ENCODE results near the gene C7orf57. TPM values are rescaled to one million over a fixed set of nuclear protein-coding genes. Genes with fewer than 3 reads are reported as not detected.
A peak's percentile ranks its signal among the peaks of the same experiment; 100 is the strongest.

C7orf57 gene
- total and polyA plus RNA-seq, 7 donors = not detected

DNA sequence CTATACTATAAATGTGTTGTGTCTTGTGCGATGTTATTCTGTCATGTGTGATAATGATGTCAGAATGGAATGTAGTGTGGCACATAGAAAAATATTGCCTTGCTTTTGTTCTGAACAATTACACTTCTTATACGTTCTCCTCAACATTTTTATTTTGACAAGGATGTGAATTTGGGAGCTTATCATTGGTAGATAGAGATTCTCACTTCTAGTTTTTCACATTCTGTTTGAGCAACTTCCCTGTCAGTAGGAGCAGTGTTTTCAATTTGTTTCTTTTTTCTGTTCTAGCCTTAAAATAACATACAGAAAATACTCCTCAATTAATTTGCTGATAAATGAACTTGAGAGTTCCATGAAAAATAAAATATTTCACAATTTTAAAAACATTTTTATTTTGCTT lies 24.0 kb upstream of the C7orf57 start:
- no peak overlapping the region for H3K4me3 ChIP-seq
- H3K36me3 ChIP-seq = no peaks in the 10 kb centered on the region
- H3K27me3 ChIP-seq = no peaks in the 10 kb centered on the region
- peak overlapping the region in 2 of 4 donors; percentile 16 to 19 for H3K27ac ChIP-seq
- peaks cover 0 to 15% (median 7%) of the 10 kb centered on the region in 4 donors for H3K4me1 ChIP-seq
- intact Hi-C loops (cut with DNase I) = no loop called here
- DNase-seq = no peak
- no peak for TF ChIP-seq POLR2AphosphoS5 (IDR thresholded peaks at IDR 0.05)
- no peak for TF ChIP-seq EP300 (IDR thresholded peaks at IDR 0.05)
- TF ChIP-seq, protein P1, sequence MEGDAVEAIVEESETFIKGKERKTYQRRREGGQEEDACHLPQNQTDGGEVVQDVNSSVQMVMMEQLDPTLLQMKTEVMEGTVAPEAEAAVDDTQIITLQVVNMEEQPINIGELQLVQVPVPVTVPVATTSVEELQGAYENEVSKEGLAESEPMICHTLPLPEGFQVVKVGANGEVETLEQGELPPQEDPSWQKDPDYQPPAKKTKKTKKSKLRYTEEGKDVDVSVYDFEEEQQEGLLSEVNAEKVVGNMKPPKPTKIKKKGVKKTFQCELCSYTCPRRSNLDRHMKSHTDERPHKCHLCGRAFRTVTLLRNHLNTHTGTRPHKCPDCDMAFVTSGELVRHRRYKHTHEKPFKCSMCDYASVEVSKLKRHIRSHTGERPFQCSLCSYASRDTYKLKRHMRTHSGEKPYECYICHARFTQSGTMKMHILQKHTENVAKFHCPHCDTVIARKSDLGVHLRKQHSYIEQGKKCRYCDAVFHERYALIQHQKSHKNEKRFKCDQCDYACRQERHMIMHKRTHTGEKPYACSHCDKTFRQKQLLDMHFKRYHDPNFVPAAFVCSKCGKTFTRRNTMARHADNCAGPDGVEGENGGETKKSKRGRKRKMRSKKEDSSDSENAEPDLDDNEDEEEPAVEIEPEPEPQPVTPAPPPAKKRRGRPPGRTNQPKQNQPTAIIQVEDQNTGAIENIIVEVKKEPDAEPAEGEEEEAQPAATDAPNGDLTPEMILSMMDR (IDR thresholded peaks at IDR 0.05) = no peak
- TF ChIP-seq POLR2A (IDR thresholded peaks at IDR 0.05) = no peak
- no peaks in the 10 kb centered on the region for H3K9me3 ChIP-seq
- WGBS, 2 donors = 71 to 81% methylated on average over 2 of the region's 2 CpGs

DNA sequence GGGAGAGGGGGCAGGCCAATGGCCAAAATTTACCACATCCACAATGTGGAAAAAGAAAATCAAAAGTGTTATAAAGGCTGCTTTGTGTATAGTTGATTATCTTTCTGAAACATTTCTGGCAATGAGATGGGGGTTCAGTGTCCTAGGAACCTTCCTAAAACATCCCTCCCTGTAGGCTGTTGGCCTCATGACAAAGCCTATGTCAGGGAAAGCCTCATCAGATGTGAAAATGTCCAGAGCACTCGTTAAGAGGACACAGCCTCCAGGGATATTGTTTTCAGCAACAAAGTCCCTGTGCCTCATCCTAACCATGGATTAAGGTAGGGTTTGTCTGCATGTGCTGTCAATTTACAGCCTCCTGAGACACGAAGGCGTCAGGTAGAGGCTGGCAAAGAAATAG lies 23.4 kb upstream of the C7orf57 start:
- no peak overlapping the region for H3K4me3 ChIP-seq
- H3K4me1 ChIP-seq = peaks cover 0 to 15% (median 7%) of the 10 kb centered on the region in 4 donors
- 81 to 84% methylated on average over 3 of the region's 3 CpGs for WGBS, 2 donors
- peak overlapping the region in 2 of 4 donors; percentile 16 to 19 for H3K27ac ChIP-seq
- DNase-seq = no peak
- no peaks in the 10 kb centered on the region for H3K9me3 ChIP-seq
- TF ChIP-seq EP300 (IDR thresholded peaks at IDR 0.05) = no peak
- peak in 2 of 4 donors; percentile 73 to 75 for TF ChIP-seq POLR2AphosphoS5 (IDR thresholded peaks at IDR 0.05)
- TF ChIP-seq POLR2A (IDR thresholded peaks at IDR 0.05) = no peak
- TF ChIP-seq, protein P1 (IDR thresholded peaks at IDR 0.05) = no peak
- intact Hi-C loops (cut with DNase I) = no loop called here
- H3K27me3 ChIP-seq = no peaks in the 10 kb centered on the region
- H3K36me3 ChIP-seq = no peaks in the 10 kb centered on the region

DNA sequence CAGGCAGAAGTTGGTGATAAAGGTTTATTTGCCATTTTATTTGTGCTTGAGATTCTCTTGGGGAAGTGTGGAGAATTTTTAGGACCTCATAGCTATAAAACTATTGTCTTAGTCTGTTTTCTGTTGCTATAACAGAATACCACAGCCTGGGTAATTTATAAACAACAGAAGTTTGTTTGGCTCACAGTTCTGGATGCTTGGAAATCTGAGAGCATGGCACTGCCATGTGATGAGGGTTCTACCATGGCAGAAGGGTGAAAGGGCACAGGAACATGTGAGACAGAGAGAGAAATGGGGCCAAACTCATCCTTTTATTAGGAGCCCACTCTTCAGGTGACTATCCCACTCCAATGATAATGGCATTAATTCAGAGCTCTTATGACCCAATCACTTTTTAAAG lies 18.7 kb upstream of the C7orf57 start:
- Histone ChIP-seq H3K9me3 (no peaks in the 10 kb centered on the region), H3K4me1 (peaks cover 0 to 10% (median 7%) of the 10 kb centered on the region in 4 donors), H3K27me3 (no peaks in the 10 kb centered on the region), H3K4me3 (no peak overlapping the region), H3K36me3 (no peaks in the 10 kb centered on the region), H3K27ac (no peak overlapping the region)
- TF ChIP-seq POLR2AphosphoS5 (IDR thresholded peaks at IDR 0.05) = no peak
- TF ChIP-seq POLR2A (IDR thresholded peaks at IDR 0.05) = no peak
- TF ChIP-seq, protein P1 (IDR thresholded peaks at IDR 0.05) = no peak
- TF ChIP-seq EP300 (IDR thresholded peaks at IDR 0.05) = no peak
- DNase-seq = no peak
- intact Hi-C loops (cut with DNase I) = no loop called here

DNA sequence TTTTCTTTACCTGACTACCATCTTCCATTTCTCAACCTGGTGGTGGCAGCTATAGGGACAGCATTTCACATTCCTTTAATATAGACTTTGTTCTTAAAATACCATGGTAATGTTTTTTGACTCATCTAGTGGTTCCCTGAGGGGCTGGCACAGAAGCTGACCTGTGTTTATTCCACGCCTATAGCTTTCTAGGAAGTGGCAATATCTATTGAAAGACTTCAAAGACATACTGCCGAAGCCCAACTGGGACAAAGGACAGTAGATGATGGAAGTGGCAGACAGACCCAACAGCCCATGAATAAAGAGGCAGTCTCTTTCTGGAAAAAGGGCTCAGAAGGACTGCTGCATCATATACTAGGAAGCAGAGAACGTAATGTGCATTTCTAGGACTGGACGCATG lies 17.7 kb upstream of the C7orf57 start:
- H3K4me3 ChIP-seq = no peak overlapping the region
- intact Hi-C loops (cut with DNase I) = no loop called here
- DNase-seq = no peak
- no peaks in the 10 kb centered on the region for H3K9me3 ChIP-seq
- 84 to 94% methylated on average over 4 of the region's 4 CpGs for WGBS, 2 donors
- no peak overlapping the region for H3K27ac ChIP-seq
- H3K27me3 ChIP-seq = no peaks in the 10 kb centered on the region
- no peaks in the 10 kb centered on the region for H3K4me1 ChIP-seq
- no peaks in the 10 kb centered on the region for H3K36me3 ChIP-seq
- TF ChIP-seq, protein P1 (IDR thresholded peaks at IDR 0.05) = no peak
- no peak for TF ChIP-seq POLR2A (IDR thresholded peaks at IDR 0.05)
- TF ChIP-seq POLR2AphosphoS5 (IDR thresholded peaks at IDR 0.05) = no peak
- TF ChIP-seq EP300 (IDR thresholded peaks at IDR 0.05) = no peak

DNA sequence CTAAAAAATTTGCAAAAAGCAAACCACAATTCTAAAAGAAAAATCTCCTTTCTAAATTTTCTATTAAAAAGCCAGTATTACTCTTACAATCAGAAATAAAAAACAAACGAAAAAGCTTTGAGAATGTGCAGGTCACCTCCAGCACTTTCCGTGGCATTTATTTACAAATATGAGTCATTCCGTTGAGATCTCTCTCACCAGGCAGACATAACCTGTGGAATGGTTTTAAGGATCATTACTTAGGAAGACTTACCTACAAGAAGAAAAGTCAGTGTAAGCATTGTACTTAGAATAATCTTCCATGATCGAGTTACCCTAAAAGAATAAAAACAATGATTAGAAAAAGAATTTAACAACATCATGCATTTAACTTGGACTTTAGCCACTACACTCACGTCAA lies 9.7 kb upstream of the C7orf57 start:
- Histone ChIP-seq H3K9me3 (peaks cover 0 to 5% (median 0%) of the 10 kb centered on the region in 4 donors), H3K27me3 (no peaks in the 10 kb centered on the region), H3K4me1 (no peaks in the 10 kb centered on the region), H3K36me3 (no peaks in the 10 kb centered on the region), H3K27ac (no peak overlapping the region), H3K4me3 (no peak overlapping the region)
- DNase-seq = no peak
- TF ChIP-seq, protein P1 (IDR thresholded peaks at IDR 0.05) = no peak
- TF ChIP-seq POLR2AphosphoS5 (IDR thresholded peaks at IDR 0.05) (no peak), POLR2A (IDR thresholded peaks at IDR 0.05) (no peak), EP300 (IDR thresholded peaks at IDR 0.05) (no peak)
- 30 to 68% methylated on average over 5 of the region's 5 CpGs for WGBS, 2 donors
- intact Hi-C loops (cut with DNase I) = no loop called here

All from sigmoid colon (tissue), 7 donors.